ENCODE results near the gene METTL26.

GRCh38 chr16:684961-685696 is 49.0 kb upstream of the METTL26 start:
- TF ChIP-seq EZH2 (IDR thresholded peaks at IDR 0.05), result no peak
- TF ChIP-seq, protein P1, sequence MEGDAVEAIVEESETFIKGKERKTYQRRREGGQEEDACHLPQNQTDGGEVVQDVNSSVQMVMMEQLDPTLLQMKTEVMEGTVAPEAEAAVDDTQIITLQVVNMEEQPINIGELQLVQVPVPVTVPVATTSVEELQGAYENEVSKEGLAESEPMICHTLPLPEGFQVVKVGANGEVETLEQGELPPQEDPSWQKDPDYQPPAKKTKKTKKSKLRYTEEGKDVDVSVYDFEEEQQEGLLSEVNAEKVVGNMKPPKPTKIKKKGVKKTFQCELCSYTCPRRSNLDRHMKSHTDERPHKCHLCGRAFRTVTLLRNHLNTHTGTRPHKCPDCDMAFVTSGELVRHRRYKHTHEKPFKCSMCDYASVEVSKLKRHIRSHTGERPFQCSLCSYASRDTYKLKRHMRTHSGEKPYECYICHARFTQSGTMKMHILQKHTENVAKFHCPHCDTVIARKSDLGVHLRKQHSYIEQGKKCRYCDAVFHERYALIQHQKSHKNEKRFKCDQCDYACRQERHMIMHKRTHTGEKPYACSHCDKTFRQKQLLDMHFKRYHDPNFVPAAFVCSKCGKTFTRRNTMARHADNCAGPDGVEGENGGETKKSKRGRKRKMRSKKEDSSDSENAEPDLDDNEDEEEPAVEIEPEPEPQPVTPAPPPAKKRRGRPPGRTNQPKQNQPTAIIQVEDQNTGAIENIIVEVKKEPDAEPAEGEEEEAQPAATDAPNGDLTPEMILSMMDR (IDR thresholded peaks at IDR 0.05), result no peak
